Endodermal cell (in vitro differentiated cells): ENCODE measurements around the gene C2orf68. TPM values are rescaled to one million over a fixed set of nuclear protein-coding genes. Genes with fewer than 3 reads are reported as not detected.
A peak's percentile ranks its signal among the peaks of the same experiment; 100 is the strongest.
"Not testable (repeated sequence)": the region's sequence is repeated elsewhere in the genome, so short reads cannot be mapped to it uniquely, and the experiment has no call there.

Source experiments
- DNase-seq: peaks from one replicate; pipeline ENCODE4 v3.0.0-alpha.2; 2017
- H3K27ac ChIP-seq: 2 replicates; pipeline ENCODE4 v1.5.1; 2013; ENCODE audit warnings: mild to moderate bottlenecking, low read depth, low read length, moderate library complexity
- H3K27me3 ChIP-seq: 2 replicates; pipeline ENCODE4 v1.6.1; 2013; ENCODE audit warnings: mild to moderate bottlenecking, low read length, moderate library complexity; ENCODE audit not compliant: insufficient read depth, control insufficient read depth, poor library complexity, severe bottlenecking
- H3K36me3 ChIP-seq: 2 replicates; pipeline ENCODE4 v1.7.0; 2013; ENCODE audit warnings: mild to moderate bottlenecking, low read length, moderate library complexity; ENCODE audit not compliant: control insufficient read depth, insufficient read depth
- H3K4me1 ChIP-seq: one replicate; pipeline ENCODE4 v1.7.0; 2013; ENCODE audit warnings: low read length; ENCODE audit not compliant: control insufficient read depth, insufficient read depth
- H3K4me3 ChIP-seq: 2 replicates; pipeline ENCODE4 v1.5.1; 2013; ENCODE audit warnings: mild to moderate bottlenecking, low read length, moderate library complexity
- H3K9ac ChIP-seq: 2 replicates; pipeline ENCODE4 v1.6.1; 2013; ENCODE audit warnings: mild to moderate bottlenecking, low read length, moderate library complexity; ENCODE audit not compliant: poor library complexity, severe bottlenecking; ENCODE audit errors: extremely low read depth
- H3K9me3 ChIP-seq: 2 replicates; pipeline ENCODE4 v1.6.1; 2013; ENCODE audit warnings: mild to moderate bottlenecking, low read length, moderate library complexity; ENCODE audit not compliant: control insufficient read depth
- H3K27ac Mint-ChIP-seq: 2 replicates; pipeline ENCODE4 v1.8.0; 2020; ENCODE audit warnings: mixed read lengths
- H3K27me3 Mint-ChIP-seq: 2 replicates; pipeline ENCODE4 v1.8.0; 2021; ENCODE audit warnings: mild to moderate bottlenecking, mixed read lengths; ENCODE audit not compliant: insufficient read depth
- H3K36me3 Mint-ChIP-seq: 2 replicates; pipeline ENCODE4 v1.8.0; 2020; ENCODE audit warnings: low read depth, mixed read lengths
- H3K4me1 Mint-ChIP-seq: 2 replicates; pipeline ENCODE4 v1.8.0; 2020; ENCODE audit warnings: mixed read lengths
- H3K4me3 Mint-ChIP-seq: 2 replicates; pipeline ENCODE4 v1.8.0; 2020; ENCODE audit warnings: mild to moderate bottlenecking, moderate library complexity, mixed read lengths
- H3K9me3 Mint-ChIP-seq: 2 replicates; pipeline ENCODE4 v1.8.0; 2020; ENCODE audit warnings: mild to moderate bottlenecking, mixed read lengths
- CTCF ChIP-seq: fragments of 200-600 bp; sonication (generic); conservative IDR thresholded peaks from 2 replicates; pipeline ENCODE4 v1.5.0; 2021; ENCODE audit warnings: antibody characterized with exemption, mild to moderate bottlenecking
- WGBS, 2 experiments: methylation state at CpG; one replicate each; pipeline versions ENCODE4 v1.1.5 to v1.1.7; 2013; ENCODE audit warnings: missing lambda C conversion rate in 2 of 2, mixed read lengths in 1 of 2; ENCODE audit not compliant: insufficient coverage in 1 of 2, insufficient read length in 1 of 2; 5-methylcytosine and 5-hydroxymethylcytosine counted together
- total RNA-seq, 2 donors: library from RNA; stranded (reverse); fragmentation: NEBNext Ultra II Directional in 1 of 2; extraction: Animal tissue kit (Norgen Biotek cat#: 25700) in 1 of 2; gene quantifications; 2 replicates in 1 of 2; 3 replicates in 1 of 2; pipeline ENCODE4 v1.2.1, GENCODE V29; 2021

The C2orf68 gene
- total RNA-seq, 2 donors from 2014 or later, result 63.2 to 66.5 TPM

GRCh38 chr2:85564144-85564563, 47.7 kb downstream of the C2orf68 start:
- DNase-seq, result no peak
- Mint-ChIP-seq H3K9me3 (no peaks in the 10 kb centered on the region), H3K4me3 (no peak overlapping the region), H3K27me3 (peaks cover 2% of the 10 kb centered on the region), H3K36me3 (peaks cover 3% of the 10 kb centered on the region), H3K27ac (no peak overlapping the region), H3K4me1 (peaks cover 11% of the 10 kb centered on the region)
- no peak overlapping the region for H3K9ac ChIP-seq
- no peak overlapping the region for H3K4me3 ChIP-seq
- no peak overlapping the region for H3K27ac ChIP-seq
- no peaks in the 10 kb centered on the region for H3K9me3 ChIP-seq
- WGBS, 2 experiments, result 90 to 94% methylated on average over 5 of the region's 5 CpGs
- TF ChIP-seq CTCF, result no peak
- H3K27me3 ChIP-seq, result peaks cover 3% of the 10 kb centered on the region
- no peaks in the 10 kb centered on the region for H3K4me1 ChIP-seq
- H3K36me3 ChIP-seq, result peaks cover 1% of the 10 kb centered on the region

DNA sequence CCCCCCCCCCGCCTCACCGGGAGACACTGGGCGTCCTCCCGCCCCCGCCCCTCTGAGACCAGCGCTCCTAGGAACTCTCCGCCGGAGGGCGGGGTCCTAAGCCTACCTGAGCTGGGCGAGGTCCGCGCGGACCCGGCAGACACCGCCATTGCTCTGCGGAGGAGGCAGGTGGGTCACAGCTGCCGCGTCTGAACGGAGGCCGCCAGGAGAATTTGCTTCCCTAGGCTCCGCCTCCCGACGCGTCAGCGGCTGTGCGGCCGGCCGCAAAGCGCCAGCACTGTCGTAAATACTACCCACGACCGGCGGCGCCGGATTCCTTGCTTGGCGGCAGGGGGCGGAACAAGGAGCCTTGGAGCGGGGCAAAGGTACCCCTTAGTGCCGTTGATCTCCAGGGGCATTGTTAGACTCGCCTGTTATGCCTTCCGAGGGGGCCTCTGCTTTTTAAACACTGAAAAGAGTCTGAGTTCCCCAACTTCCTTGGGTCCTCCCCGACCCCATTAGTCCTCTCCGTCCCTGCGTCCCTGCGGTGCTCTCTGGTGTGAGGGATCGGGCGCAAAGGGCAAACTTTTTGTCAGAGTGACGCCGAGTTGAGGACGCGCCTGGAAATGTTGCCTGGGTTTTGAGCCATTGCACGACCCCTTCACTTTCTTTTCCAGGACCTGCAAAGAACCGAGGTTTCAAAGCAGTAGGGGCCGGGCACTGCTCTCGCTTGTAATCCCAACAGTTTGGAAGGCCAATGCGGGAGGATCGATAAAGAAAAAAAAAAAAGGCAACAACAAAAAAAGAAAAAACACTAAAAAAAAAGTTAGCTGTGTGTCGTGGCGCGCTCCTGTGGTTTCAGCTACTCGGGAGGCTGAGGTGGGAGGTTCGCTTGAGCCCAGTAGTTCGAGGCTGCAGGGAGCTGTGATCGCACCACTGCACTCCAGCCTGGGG, 50.3 kb downstream of the C2orf68 start, which contains the start of gene GGCX:
Gene GGCX (minus strand): TSS at position 214 of the 933 bp plus-strand sequence. CDS start 65 bp downstream, at position 149.
- Histone ChIP-seq H3K27ac (peak within 1 kb of the TSS; percentile 87), H3K9me3 (no peaks in the 10 kb centered on the region), H3K4me1 (no peaks in the 10 kb centered on the region), H3K36me3 (peaks cover 24% of the 10 kb centered on the region), H3K27me3 (no peaks in the 10 kb centered on the region), H3K4me3 (peak within 1 kb of the TSS; percentile 98), H3K9ac (peak within 1 kb of the TSS; percentile 76)
- peak within 1 kb of the TSS; percentile 99 for H3K27ac Mint-ChIP-seq
- peaks cover 11% of the 10 kb centered on the region for H3K4me1 Mint-ChIP-seq
- H3K4me3 Mint-ChIP-seq, result peak within 1 kb of the TSS; percentile 98
- no peak for TF ChIP-seq CTCF
- WGBS, 2 experiments, result 9 to 11% methylated on average over 17 to 64 of the region's 64 CpGs
- H3K27me3 Mint-ChIP-seq, result no peaks in the 10 kb centered on the region
- no peaks in the 10 kb centered on the region for H3K9me3 Mint-ChIP-seq
- peak; percentile 99 for DNase-seq
- peaks cover 25% of the 10 kb centered on the region for H3K36me3 Mint-ChIP-seq

DNA sequence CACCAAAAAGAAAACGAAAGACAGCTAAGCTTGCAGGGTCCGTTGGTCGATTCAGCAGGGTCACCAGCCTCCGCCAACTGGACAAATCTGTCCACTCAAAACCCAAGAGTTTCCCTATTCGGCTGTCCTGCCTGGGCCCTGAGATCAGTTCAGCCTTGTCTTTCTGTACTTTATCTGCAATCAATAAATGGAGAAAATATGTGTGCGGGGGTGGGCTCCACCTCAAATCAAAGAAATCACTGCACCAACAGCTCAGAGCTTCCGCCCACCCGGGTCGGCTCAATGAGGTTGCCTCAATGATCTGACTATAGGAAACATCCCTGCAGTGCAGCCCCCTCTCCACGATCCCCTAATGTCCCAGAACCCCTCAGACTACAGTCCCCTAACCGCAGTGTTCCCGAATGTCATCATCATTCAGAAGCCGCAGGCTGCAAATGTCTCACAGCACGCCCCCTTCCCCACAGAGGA, 51.0 kb downstream of the C2orf68 start:
- no peaks in the 10 kb centered on the region for H3K27me3 Mint-ChIP-seq
- H3K4me1 Mint-ChIP-seq, result peaks cover 11% of the 10 kb centered on the region
- 0 to 10% methylated on average over 1 to 14 of the region's 14 CpGs for WGBS, 2 experiments
- H3K4me3 ChIP-seq, result peak overlapping the region; percentile 98
- H3K4me3 Mint-ChIP-seq, result peak overlapping the region; percentile 98
- no peaks in the 10 kb centered on the region for H3K27me3 ChIP-seq
- DNase-seq, result no peak
- no peaks in the 10 kb centered on the region for H3K9me3 ChIP-seq
- H3K27ac Mint-ChIP-seq, result peak overlapping the region; percentile 98
- peaks cover 32% of the 10 kb centered on the region for H3K36me3 Mint-ChIP-seq
- H3K4me1 ChIP-seq, result no peaks in the 10 kb centered on the region
- TF ChIP-seq CTCF, result no peak
- peak overlapping the region; percentile 73 for H3K9ac ChIP-seq
- peaks cover 31% of the 10 kb centered on the region for H3K36me3 ChIP-seq
- no peaks in the 10 kb centered on the region for H3K9me3 Mint-ChIP-seq
- peak overlapping the region; percentile 60 for H3K27ac ChIP-seq

- not testable (repeated sequence) for DNase-seq, H3K4me1 ChIP-seq, H3K27ac ChIP-seq, H3K27me3 Mint-ChIP-seq, H3K9me3 Mint-ChIP-seq, H3K9me3 ChIP-seq, H3K27me3 ChIP-seq
- Histone ChIP-seq H3K4me3 (peak overlapping the region; percentile 98), H3K9ac (peak overlapping the region; percentile 73), H3K36me3 (peaks cover 35% of the 10 kb centered on the region)
- Mint-ChIP-seq H3K27ac (peak overlapping the region; percentile 98), H3K4me3 (peak overlapping the region; percentile 98), H3K36me3 (peaks cover 36% of the 10 kb centered on the region), H3K4me1 (peaks cover 11% of the 10 kb centered on the region)
- WGBS, 2 experiments, result 88 to 92% methylated on average over 10 to 12 of the region's 12 CpGs
These were observed 51.5 kb downstream of the C2orf68 start for GRCh38 chr2:85560403-85560726.
